Mesendoderm (in vitro differentiated cells): ENCODE results near the gene RAPGEF5.

ENCODE experiments used
- DNase-seq: peaks from one replicate; pipeline ENCODE4 v3.0.0; 2013
- H2AK5ac ChIP-seq: 2 replicates; pipeline ENCODE4 v1.6.1; 2013; ENCODE audit warnings: low read length, inconsistent platforms
- H2BK120ac ChIP-seq: 2 replicates; pipeline ENCODE4 v1.6.1; 2013; ENCODE audit warnings: low read depth, mild to moderate bottlenecking, low read length, moderate library complexity, mixed read lengths
- H2BK15ac ChIP-seq: replicated peaks from 2 replicates; pipeline ENCODE4 v1.6.1; 2013; ENCODE audit warnings: low read depth, mild to moderate bottlenecking, moderate library complexity
- H2BK5ac ChIP-seq: 2 replicates; pipeline ENCODE4 v1.6.1; 2013; ENCODE audit warnings: low read length, inconsistent platforms
- H3K18ac ChIP-seq: 2 replicates; pipeline ENCODE4 v1.6.1; 2013; ENCODE audit warnings: mild to moderate bottlenecking, low read length, mixed read lengths
- H3K23ac ChIP-seq: one replicate; pipeline ENCODE4 v1.6.1; 2013; ENCODE audit warnings: low read length
- H3K27ac ChIP-seq: 2 replicates; pipeline ENCODE4 v1.5.1; 2013; ENCODE audit warnings: low read depth, mild to moderate bottlenecking, inconsistent platforms, low read length, moderate library complexity
- H3K27me3 ChIP-seq: 2 replicates; pipeline ENCODE4 v1.6.1; 2013; ENCODE audit warnings: low read length, control low read depth, mild to moderate bottlenecking, inconsistent platforms; ENCODE audit not compliant: insufficient read depth, poor library complexity
- H3K36me3 ChIP-seq: 2 replicates; pipeline ENCODE4 v1.6.1; 2013; ENCODE audit warnings: low read length, inconsistent platforms; ENCODE audit not compliant: control insufficient read depth, insufficient read depth
- H3K4ac ChIP-seq: one replicate; pipeline ENCODE4 v1.6.1; 2013; ENCODE audit warnings: low read depth, mild to moderate bottlenecking, low read length, moderate library complexity
- H3K4me1 ChIP-seq: 2 replicates; pipeline ENCODE4 v1.6.1; 2013; ENCODE audit warnings: low read depth, low read length, inconsistent platforms; ENCODE audit not compliant: control insufficient read depth
- H3K4me2 ChIP-seq: 2 replicates; pipeline ENCODE4 v1.6.1; 2013; ENCODE audit warnings: low read length
- H3K4me3 ChIP-seq: 2 replicates; pipeline ENCODE4 v1.5.1; 2013; ENCODE audit warnings: mild to moderate bottlenecking, low read length
- H3K56ac ChIP-seq: one replicate; pipeline ENCODE4 v1.6.1; 2013; ENCODE audit warnings: low read length
- H3K79me1 ChIP-seq: 2 replicates; pipeline ENCODE4 v1.6.1; 2013; ENCODE audit warnings: low read length, inconsistent platforms
- H3K79me2 ChIP-seq: 2 replicates; pipeline ENCODE4 v1.6.1; 2013; ENCODE audit warnings: mild to moderate bottlenecking, low read length; ENCODE audit not compliant: control insufficient read depth, insufficient read depth
- H3K9ac ChIP-seq: 2 replicates; pipeline ENCODE4 v1.6.1; 2013; ENCODE audit warnings: low read length, inconsistent platforms
- H4K5ac ChIP-seq: one replicate; pipeline ENCODE4 v1.6.1; 2013; ENCODE audit warnings: low read length
- H4K8ac ChIP-seq: one replicate; pipeline ENCODE4 v1.6.1; 2013; ENCODE audit warnings: low read depth, mild to moderate bottlenecking, control low read depth, low read length, moderate library complexity
- WGBS: extraction: QIAGEN DNeasy Blood & Tissue Kit; methylation state at CpG from one replicate; pipeline ENCODE4 v1.1.7; 2013; ENCODE audit warnings: low lambda C conversion rate, missing lambda C conversion rate; ENCODE audit not compliant: insufficient coverage; ENCODE audit errors: extremely low coverage; 5-methylcytosine and 5-hydroxymethylcytosine counted together

The RAPGEF5 gene

GRCh38 chr7:22307816-22308215 lies 49.1 kb downstream of the RAPGEF5 start:
- no peak overlapping the region for H3K23ac ChIP-seq
- H3K79me2 ChIP-seq, result no peaks in the 10 kb centered on the region
- no peak overlapping the region for H3K56ac ChIP-seq
- no peak overlapping the region for H2BK120ac ChIP-seq
- H4K5ac ChIP-seq, result no peak overlapping the region
- no peak overlapping the region for H3K18ac ChIP-seq
- WGBS, result no CpG with 5 or more reads among the region's 3 CpGs
- no peaks in the 10 kb centered on the region for H3K79me1 ChIP-seq
- no peak overlapping the region for H3K27ac ChIP-seq
- DNase-seq, result no peak
- H2AK5ac ChIP-seq, result no peak overlapping the region
- no peak overlapping the region for H3K4me2 ChIP-seq
- no peak overlapping the region for H2BK5ac ChIP-seq
- no peak overlapping the region for H3K9ac ChIP-seq
- no peaks in the 10 kb centered on the region for H3K4me1 ChIP-seq
- H3K27me3 ChIP-seq, result no peaks in the 10 kb centered on the region
- no peaks in the 10 kb centered on the region for H3K36me3 ChIP-seq
- no peak overlapping the region for H4K8ac ChIP-seq
- no peak overlapping the region for H3K4ac ChIP-seq
- no peak overlapping the region for H2BK15ac ChIP-seq
- no peak overlapping the region for H3K4me3 ChIP-seq

GRCh38 chr7:22305706-22306105 lies 51.2 kb downstream of the RAPGEF5 start:
- H3K27me3 ChIP-seq, result no peaks in the 10 kb centered on the region
- no peak overlapping the region for H3K27ac ChIP-seq
- H2BK120ac ChIP-seq, result no peak overlapping the region
- H4K5ac ChIP-seq, result no peak overlapping the region
- no peak overlapping the region for H4K8ac ChIP-seq
- H3K4ac ChIP-seq, result no peak overlapping the region
- no peak overlapping the region for H3K9ac ChIP-seq
- H2AK5ac ChIP-seq, result no peak overlapping the region
- no peak overlapping the region for H2BK5ac ChIP-seq
- H3K23ac ChIP-seq, result no peak overlapping the region
- H3K4me2 ChIP-seq, result no peak overlapping the region
- no peak overlapping the region for H3K56ac ChIP-seq
- WGBS, result no CpG with 5 or more reads among the region's 2 CpGs
- H3K4me1 ChIP-seq, result no peaks in the 10 kb centered on the region
- H3K18ac ChIP-seq, result no peak overlapping the region
- H3K79me2 ChIP-seq, result no peaks in the 10 kb centered on the region
- no peak for DNase-seq
- H3K79me1 ChIP-seq, result no peaks in the 10 kb centered on the region
- no peak overlapping the region for H2BK15ac ChIP-seq
- H3K36me3 ChIP-seq, result no peaks in the 10 kb centered on the region
- H3K4me3 ChIP-seq, result no peak overlapping the region

- Histone ChIP-seq H3K9ac (no peak overlapping the region), H2AK5ac (no peak overlapping the region), H3K36me3 (no peaks in the 10 kb centered on the region), H3K18ac (no peak overlapping the region), H2BK15ac (no peak overlapping the region), H3K56ac (no peak overlapping the region), H3K4ac (no peak overlapping the region), H3K4me3 (no peak overlapping the region), H3K4me2 (no peak overlapping the region), H2BK120ac (no peak overlapping the region), H2BK5ac (no peak overlapping the region), H3K79me1 (no peaks in the 10 kb centered on the region), H3K23ac (no peak overlapping the region), H3K79me2 (no peaks in the 10 kb centered on the region), H3K27me3 (no peaks in the 10 kb centered on the region), H3K4me1 (no peaks in the 10 kb centered on the region), H3K27ac (no peak overlapping the region), H4K8ac (no peak overlapping the region), H4K5ac (no peak overlapping the region)
- DNase-seq, result no peak
- no CpG with 5 or more reads among the region's 1 CpG for WGBS
These were observed 54.0 kb downstream of the RAPGEF5 start for GRCh38 chr7:22302951-22303423.

GRCh38 chr7:22302193-22302592 lies 54.8 kb downstream of the RAPGEF5 start:
- no peak overlapping the region for H2BK5ac ChIP-seq
- H3K79me2 ChIP-seq, result no peaks in the 10 kb centered on the region
- H3K4me2 ChIP-seq, result no peak overlapping the region
- no peak overlapping the region for H3K9ac ChIP-seq
- H3K4me1 ChIP-seq, result no peaks in the 10 kb centered on the region
- H3K27me3 ChIP-seq, result no peaks in the 10 kb centered on the region
- no peak overlapping the region for H3K4ac ChIP-seq
- H3K36me3 ChIP-seq, result no peaks in the 10 kb centered on the region
- H3K23ac ChIP-seq, result no peak overlapping the region
- H3K18ac ChIP-seq, result no peak overlapping the region
- no peak overlapping the region for H3K27ac ChIP-seq
- H3K4me3 ChIP-seq, result no peak overlapping the region
- no peak overlapping the region for H3K56ac ChIP-seq
- H2BK120ac ChIP-seq, result no peak overlapping the region
- DNase-seq, result no peak
- H2AK5ac ChIP-seq, result no peak overlapping the region
- no peak overlapping the region for H4K5ac ChIP-seq
- WGBS, result no CpG with 5 or more reads among the region's 2 CpGs
- H2BK15ac ChIP-seq, result no peak overlapping the region
- H3K79me1 ChIP-seq, result no peaks in the 10 kb centered on the region
- H4K8ac ChIP-seq, result no peak overlapping the region

- Histone ChIP-seq H2AK5ac (no peak overlapping the region), H2BK5ac (no peak overlapping the region), H4K8ac (no peak overlapping the region), H3K36me3 (no peaks in the 10 kb centered on the region), H4K5ac (no peak overlapping the region), H3K4me1 (no peaks in the 10 kb centered on the region), H3K27ac (no peak overlapping the region), H3K56ac (no peak overlapping the region), H2BK15ac (no peak overlapping the region), H3K27me3 (no peaks in the 10 kb centered on the region), H3K9ac (no peak overlapping the region), H3K4me2 (no peak overlapping the region), H3K23ac (no peak overlapping the region), H3K4ac (no peak overlapping the region), H3K4me3 (no peak overlapping the region), H3K79me1 (no peaks in the 10 kb centered on the region), H2BK120ac (no peak overlapping the region), H3K79me2 (no peaks in the 10 kb centered on the region), H3K18ac (no peak overlapping the region)
- DNase-seq, result no peak
- WGBS, result no CpG with 5 or more reads among the region's 6 CpGs
These were observed 55.2 kb downstream of the RAPGEF5 start for GRCh38 chr7:22301790-22302189.

GRCh38 chr7:22300839-22301238 lies 56.1 kb downstream of the RAPGEF5 start:
- no peak overlapping the region for H2BK15ac ChIP-seq
- no peaks in the 10 kb centered on the region for H3K4me1 ChIP-seq
- no peak overlapping the region for H3K4ac ChIP-seq
- H3K23ac ChIP-seq, result no peak overlapping the region
- no peak overlapping the region for H3K18ac ChIP-seq
- no peak for DNase-seq
- H2BK120ac ChIP-seq, result no peak overlapping the region
- no peak overlapping the region for H4K5ac ChIP-seq
- no peak overlapping the region for H2BK5ac ChIP-seq
- no peaks in the 10 kb centered on the region for H3K79me1 ChIP-seq
- no peak overlapping the region for H3K4me3 ChIP-seq
- no peak overlapping the region for H3K4me2 ChIP-seq
- no peak overlapping the region for H3K9ac ChIP-seq
- no peak overlapping the region for H3K56ac ChIP-seq
- no peak overlapping the region for H2AK5ac ChIP-seq
- no peak overlapping the region for H4K8ac ChIP-seq
- WGBS, result no CpG with 5 or more reads among the region's 4 CpGs
- no peak overlapping the region for H3K27ac ChIP-seq
- no peaks in the 10 kb centered on the region for H3K79me2 ChIP-seq
- no peaks in the 10 kb centered on the region for H3K27me3 ChIP-seq
- H3K36me3 ChIP-seq, result no peaks in the 10 kb centered on the region
